ENCODE measurements around the gene C6orf163. TPM values are rescaled to one million over a fixed set of nuclear protein-coding genes. Genes with fewer than 3 reads are reported as not detected.

Gene C6orf163
- total and polyA plus RNA-seq, 2 of the 13 experiments (the other 11 are each of a cell fraction or from before 2014, with no cell fraction given) = 0.62 to 1.8 TPM

DNA sequence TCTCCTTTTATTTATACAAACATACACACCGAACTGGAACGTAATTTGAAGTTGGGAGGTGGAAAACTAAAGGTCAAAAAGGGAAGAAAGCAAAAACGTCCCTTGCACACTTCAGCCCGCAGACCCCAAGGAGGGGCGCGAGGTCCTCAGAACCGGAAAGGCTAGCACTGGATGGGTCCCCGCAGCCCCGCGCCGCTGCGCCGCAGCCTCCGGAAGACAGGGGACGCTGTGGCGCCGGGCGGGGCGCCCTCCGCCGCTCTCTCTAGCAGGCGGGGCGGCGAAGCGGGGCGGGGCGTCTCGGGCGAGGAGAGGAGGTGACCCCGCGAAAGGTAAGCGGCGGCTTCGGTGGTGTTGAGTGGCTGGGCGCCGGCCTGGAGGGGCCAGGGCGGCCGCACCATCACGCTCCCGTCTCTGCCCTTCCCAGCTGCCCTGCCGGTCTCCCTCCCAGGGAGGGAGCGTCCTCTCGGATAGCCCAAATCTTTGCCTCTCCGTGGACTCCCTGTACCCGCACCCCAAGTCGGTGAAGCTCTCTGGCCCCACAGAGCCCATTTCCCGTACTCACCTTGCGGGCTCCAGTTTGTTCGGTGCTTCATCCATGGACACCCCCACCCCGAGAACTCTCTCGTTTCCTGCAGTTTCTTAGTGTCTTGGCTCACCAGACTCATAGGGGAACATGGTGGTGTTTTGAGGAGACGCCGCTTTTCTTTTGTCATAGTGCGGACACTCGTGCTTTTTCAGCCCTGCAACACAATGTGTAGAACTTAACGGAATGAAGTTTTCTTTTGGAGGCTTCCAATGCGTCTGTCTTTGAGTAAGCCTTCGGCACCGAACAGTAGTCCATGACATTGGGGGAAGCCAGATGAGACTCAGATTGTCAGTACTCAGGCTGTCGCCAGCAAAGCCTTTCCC is 22.1 kb upstream of the C6orf163 start, which contains the start of gene SMIM8 (continued):
- no peak for TF ChIP-seq PAX8 (CRISPR knock-in tag; IDR thresholded peaks at IDR 0.05; ENCODE audit: borderline replicate concordance)
- 0 out of 2 replicates have a peak, but pooled peaks have one; percentile 9 for TF ChIP-seq ZKSCAN1 (IDR thresholded peaks at IDR 0.05; ENCODE audit: low read length)
- peak; percentile 82; the same call in 1 of the 2 replicates for TF ChIP-seq KAT7 (CRISPR knock-in tag; IDR thresholded peaks at IDR 0.05; ENCODE audit: borderline replicate concordance)
- TF ChIP-seq ATF7-NPFF (CRISPR knock-in tag; IDR thresholded peaks at IDR 0.05; ENCODE audit: low read depth) = peak; percentile 91
- TF ChIP-seq, protein P1, sequence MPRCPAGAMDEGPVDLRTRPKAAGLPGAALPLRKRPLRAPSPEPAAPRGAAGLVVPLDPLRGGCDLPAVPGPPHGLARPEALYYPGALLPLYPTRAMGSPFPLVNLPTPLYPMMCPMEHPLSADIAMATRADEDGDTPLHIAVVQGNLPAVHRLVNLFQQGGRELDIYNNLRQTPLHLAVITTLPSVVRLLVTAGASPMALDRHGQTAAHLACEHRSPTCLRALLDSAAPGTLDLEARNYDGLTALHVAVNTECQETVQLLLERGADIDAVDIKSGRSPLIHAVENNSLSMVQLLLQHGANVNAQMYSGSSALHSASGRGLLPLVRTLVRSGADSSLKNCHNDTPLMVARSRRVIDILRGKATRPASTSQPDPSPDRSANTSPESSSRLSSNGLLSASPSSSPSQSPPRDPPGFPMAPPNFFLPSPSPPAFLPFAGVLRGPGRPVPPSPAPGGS (CRISPR knock-in tag; IDR thresholded peaks at IDR 0.05) = peak; percentile 85; the same call in 1 of the 2 replicates
- no peak for TF ChIP-seq ZSCAN20 (CRISPR knock-in tag; IDR thresholded peaks at IDR 0.05; ENCODE audit: borderline replicate concordance)
- TF ChIP-seq CEBPB (IDR thresholded peaks at IDR 0.05; ENCODE audit: borderline replicate concordance, low read depth, low read length) = no peak
- TF ChIP-seq, protein P2, sequence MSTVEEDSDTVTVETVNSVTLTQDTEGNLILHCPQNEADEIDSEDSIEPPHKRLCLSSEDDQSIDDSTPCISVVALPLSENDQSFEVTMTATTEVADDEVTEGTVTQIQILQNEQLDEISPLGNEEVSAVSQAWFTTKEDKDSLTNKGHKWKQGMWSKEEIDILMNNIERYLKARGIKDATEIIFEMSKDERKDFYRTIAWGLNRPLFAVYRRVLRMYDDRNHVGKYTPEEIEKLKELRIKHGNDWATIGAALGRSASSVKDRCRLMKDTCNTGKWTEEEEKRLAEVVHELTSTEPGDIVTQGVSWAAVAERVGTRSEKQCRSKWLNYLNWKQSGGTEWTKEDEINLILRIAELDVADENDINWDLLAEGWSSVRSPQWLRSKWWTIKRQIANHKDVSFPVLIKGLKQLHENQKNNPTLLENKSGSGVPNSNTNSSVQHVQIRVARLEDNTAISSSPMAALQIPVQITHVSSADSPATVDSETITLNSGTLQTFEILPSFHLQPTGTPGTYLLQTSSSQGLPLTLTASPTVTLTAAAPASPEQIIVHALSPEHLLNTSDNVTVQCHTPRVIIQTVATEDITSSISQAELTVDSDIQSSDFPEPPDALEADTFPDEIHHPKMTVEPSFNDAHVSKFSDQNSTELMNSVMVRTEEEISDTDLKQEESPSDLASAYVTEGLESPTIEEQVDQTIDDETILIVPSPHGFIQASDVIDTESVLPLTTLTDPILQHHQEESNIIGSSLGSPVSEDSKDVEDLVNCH (CRISPR knock-in tag; IDR thresholded peaks at IDR 0.05) = no peak
- TF ChIP-seq GZF1 (CRISPR knock-in tag; IDR thresholded peaks at IDR 0.05) = no peak
- TF ChIP-seq KAT8 (CRISPR knock-in tag; IDR thresholded peaks at IDR 0.05) = peak; percentile 90
- peak; percentile 91 for TF ChIP-seq GABPB1 (CRISPR knock-in tag; IDR thresholded peaks at IDR 0.05)
- peak; percentile 44 for TF ChIP-seq PHF5A (CRISPR knock-in tag; IDR thresholded peaks at IDR 0.05; ENCODE audit: low read depth, unreplicated experiment)
- TF ChIP-seq ZNF160 (CRISPR knock-in tag; IDR thresholded peaks at IDR 0.05) = peak; percentile 32; the same call in 1 of the 2 replicates
- TF ChIP-seq KLF6 (CRISPR knock-in tag; IDR thresholded peaks at IDR 0.05) = peak; percentile 85
- TF ChIP-seq KLF15 (CRISPR knock-in tag; IDR thresholded peaks at IDR 0.05; ENCODE audit: borderline replicate concordance) = peak; percentile 65; the same call in 1 of the 2 replicates
- peak; percentile 86 for TF ChIP-seq CBFB (CRISPR knock-in tag; IDR thresholded peaks at IDR 0.05)
- TF ChIP-seq FOXA3 (CRISPR knock-in tag; IDR thresholded peaks at IDR 0.05) = peak; percentile 76
- TF ChIP-seq NRL (CRISPR knock-in tag; IDR thresholded peaks at IDR 0.05; ENCODE audit: borderline replicate concordance) = no peak
- peak; percentile 85; the same call in 1 of the 2 replicates for TF ChIP-seq REPIN1 (CRISPR knock-in tag; IDR thresholded peaks at IDR 0.05; ENCODE audit: borderline replicate concordance, low read depth)
- TF ChIP-seq, protein P3, sequence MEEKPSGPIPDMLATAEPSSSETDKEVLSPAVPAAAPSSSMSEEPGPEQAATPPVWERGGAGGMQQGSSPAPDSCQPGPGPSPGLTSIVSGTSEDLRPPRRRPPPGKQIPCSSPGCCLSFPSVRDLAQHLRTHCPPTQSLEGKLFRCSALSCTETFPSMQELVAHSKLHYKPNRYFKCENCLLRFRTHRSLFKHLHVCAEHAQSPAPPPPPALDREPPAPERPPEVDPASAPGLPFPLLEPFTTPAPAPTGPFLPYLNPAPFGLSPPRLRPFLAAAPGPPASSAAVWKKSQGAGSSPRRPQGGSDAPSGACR (CRISPR knock-in tag; IDR thresholded peaks at IDR 0.05) = peak; percentile 74; the same call in 1 of the 2 replicates
- peak; percentile 73 for TF ChIP-seq ZNF143 (CRISPR knock-in tag; IDR thresholded peaks at IDR 0.05)
- TF ChIP-seq ARNT (IDR thresholded peaks at IDR 0.05) = no peak
- no peak for TF ChIP-seq ZFP36L2 (CRISPR knock-in tag; IDR thresholded peaks at IDR 0.05)
- no peak for TF ChIP-seq ZNF343 (CRISPR knock-in tag; IDR thresholded peaks at IDR 0.05)
- peak; percentile 83 for TF ChIP-seq KDM5B (CRISPR knock-in tag; IDR thresholded peaks at IDR 0.05; ENCODE audit: borderline replicate concordance)
- peak; percentile 72; the same call in 1 of the 2 replicates for TF ChIP-seq BRD4 (CRISPR knock-in tag; IDR thresholded peaks at IDR 0.05)
- TF ChIP-seq, protein P4, sequence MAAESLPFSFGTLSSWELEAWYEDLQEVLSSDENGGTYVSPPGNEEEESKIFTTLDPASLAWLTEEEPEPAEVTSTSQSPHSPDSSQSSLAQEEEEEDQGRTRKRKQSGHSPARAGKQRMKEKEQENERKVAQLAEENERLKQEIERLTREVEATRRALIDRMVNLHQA (CRISPR knock-in tag; IDR thresholded peaks at IDR 0.05) = no peak
